ENCODE data around the gene OR52E2. TPM values are rescaled to one million over a fixed set of nuclear protein-coding genes. Genes with fewer than 3 reads are reported as not detected.

Gene OR52E2
- total RNA-seq, 2 donors from 2014 or later: not detected

GRCh38 chr11:5046754-5047330, 12.6 kb downstream of the OR52E2 start:
- Mint-ChIP-seq H3K27ac (no peak overlapping the region), H3K4me3 (no peak overlapping the region), H3K9me3 (peaks cover 4% of the 10 kb centered on the region), H3K27me3 (peaks cover 0 to 7% of the 10 kb centered on the region in 2 donors), H3K36me3 (no peaks in the 10 kb centered on the region), H3K4me1 (ENCODE audit: low read depth in 2 of 2) (no peaks in the 10 kb centered on the region)
- ATAC-seq (no peak), DNase-seq (ENCODE audit: low spot score) (no peak)

- no peak for DNase-seq (ENCODE audit: low spot score)
- Mint-ChIP-seq H3K36me3 (no peaks in the 10 kb centered on the region), H3K4me1 (ENCODE audit: low read depth in 2 of 2) (no peaks in the 10 kb centered on the region), H3K9me3 (peaks cover 4% of the 10 kb centered on the region), H3K27ac (no peak within 1 kb of the TSS), H3K4me3 (no peak within 1 kb of the TSS), H3K27me3 (peaks cover 0 to 7% of the 10 kb centered on the region in 2 donors)
- ATAC-seq: no peak
Observed at GRCh38 chr11:5046226-5046625, 13.2 kb downstream of the OR52E2 start, which contains the start of gene OR52J3. TSS of gene OR52J3 (plus strand) at chr11:5046526. CDS start at chr11:5046526, 0 bp downstream.

GRCh38 chr11:5043380-5043779, 16.0 kb downstream of the OR52E2 start:
- H3K4me3 Mint-ChIP-seq: no peak overlapping the region
- H3K27me3 Mint-ChIP-seq: no peaks in the 10 kb centered on the region
- ATAC-seq (no peak), DNase-seq (ENCODE audit: low spot score) (no peak)
- H3K9me3 Mint-ChIP-seq: peaks cover 4% of the 10 kb centered on the region
- H3K27ac Mint-ChIP-seq: no peak overlapping the region
- H3K4me1 Mint-ChIP-seq (ENCODE audit: low read depth in 2 of 2): no peaks in the 10 kb centered on the region
- no peaks in the 10 kb centered on the region for H3K36me3 Mint-ChIP-seq

GRCh38 chr11:5042091-5042490, 17.3 kb downstream of the OR52E2 start:
- H3K36me3 Mint-ChIP-seq: no peaks in the 10 kb centered on the region
- peaks cover 8% of the 10 kb centered on the region for H3K9me3 Mint-ChIP-seq

GRCh38 chr11:5040876-5041275, 18.6 kb downstream of the OR52E2 start:
- H3K4me1 Mint-ChIP-seq (ENCODE audit: low read depth in 2 of 2): no peaks in the 10 kb centered on the region
- ATAC-seq: no peak
- no peaks in the 10 kb centered on the region for H3K27me3 Mint-ChIP-seq

More at GRCh38 chr11:5042091-5042490, 17.3 kb downstream of the OR52E2 start:
- H3K4me3 Mint-ChIP-seq: no peak overlapping the region
- H3K27me3 Mint-ChIP-seq: no peaks in the 10 kb centered on the region
- ATAC-seq: no peak
- DNase-seq (ENCODE audit: low spot score): no peak
- no peak overlapping the region for H3K27ac Mint-ChIP-seq
- H3K4me1 Mint-ChIP-seq (ENCODE audit: low read depth in 2 of 2): no peaks in the 10 kb centered on the region

GRCh38 chr11:5038341-5038740, 21.1 kb downstream of the OR52E2 start:
- H3K9me3 Mint-ChIP-seq: peaks cover 8% of the 10 kb centered on the region

More at GRCh38 chr11:5040876-5041275, 18.6 kb downstream of the OR52E2 start:
- H3K9me3 Mint-ChIP-seq: peaks cover 8% of the 10 kb centered on the region
- H3K27ac Mint-ChIP-seq: no peak overlapping the region
- no peak for DNase-seq (ENCODE audit: low spot score)
- no peaks in the 10 kb centered on the region for H3K36me3 Mint-ChIP-seq
- H3K4me3 Mint-ChIP-seq: no peak overlapping the region

GRCh38 chr11:5037926-5038325, 21.5 kb downstream of the OR52E2 start:
- Mint-ChIP-seq H3K27me3 (no peaks in the 10 kb centered on the region), H3K36me3 (no peaks in the 10 kb centered on the region), H3K4me1 (ENCODE audit: low read depth in 2 of 2) (no peaks in the 10 kb centered on the region), H3K27ac (no peak overlapping the region), H3K4me3 (no peak overlapping the region), H3K9me3 (peaks cover 8% of the 10 kb centered on the region)
- no peak for DNase-seq (ENCODE audit: low spot score)
- ATAC-seq: no peak

More at GRCh38 chr11:5038341-5038740, 21.1 kb downstream of the OR52E2 start:
- H3K27ac Mint-ChIP-seq: no peak overlapping the region
- no peaks in the 10 kb centered on the region for H3K27me3 Mint-ChIP-seq
- no peak overlapping the region for H3K4me3 Mint-ChIP-seq
- ATAC-seq (no peak), DNase-seq (ENCODE audit: low spot score) (no peak)
- no peaks in the 10 kb centered on the region for H3K4me1 Mint-ChIP-seq (ENCODE audit: low read depth in 2 of 2)
- H3K36me3 Mint-ChIP-seq: no peaks in the 10 kb centered on the region

- H3K27ac Mint-ChIP-seq: no peak overlapping the region
- H3K4me3 Mint-ChIP-seq: no peak overlapping the region
- H3K27me3 Mint-ChIP-seq: no peaks in the 10 kb centered on the region
- H3K4me1 Mint-ChIP-seq (ENCODE audit: low read depth in 2 of 2): no peaks in the 10 kb centered on the region
- ATAC-seq: no peak
- DNase-seq (ENCODE audit: low spot score): no peak
- peaks cover 4% of the 10 kb centered on the region for H3K9me3 Mint-ChIP-seq
- no peaks in the 10 kb centered on the region for H3K36me3 Mint-ChIP-seq
Observed at GRCh38 chr11:5036669-5037068, 22.8 kb downstream of the OR52E2 start.

GRCh38 chr11:5021996-5022395, 37.4 kb downstream of the OR52E2 start:
- H3K27me3 Mint-ChIP-seq: no peaks in the 10 kb centered on the region
- ATAC-seq (no peak), DNase-seq (ENCODE audit: low spot score) (no peak)
- peaks cover 21% of the 10 kb centered on the region for H3K9me3 Mint-ChIP-seq
- H3K36me3 Mint-ChIP-seq: peaks cover 6% of the 10 kb centered on the region
- H3K4me1 Mint-ChIP-seq (ENCODE audit: low read depth in 2 of 2): no peaks in the 10 kb centered on the region
- H3K4me3 Mint-ChIP-seq: no peak overlapping the region
- no peak overlapping the region for H3K27ac Mint-ChIP-seq

GRCh38 chr11:5013012-5013411, 46.4 kb downstream of the OR52E2 start:
- Mint-ChIP-seq H3K27me3 (no peaks in the 10 kb centered on the region), H3K4me3 (no peak overlapping the region), H3K4me1 (ENCODE audit: low read depth in 2 of 2) (no peaks in the 10 kb centered on the region), H3K36me3 (no peaks in the 10 kb centered on the region), H3K27ac (no peak overlapping the region), H3K9me3 (no peaks in the 10 kb centered on the region)
- ATAC-seq (no peak), DNase-seq (ENCODE audit: low spot score) (no peak)

- Mint-ChIP-seq H3K4me3 (no peak overlapping the region), H3K36me3 (no peaks in the 10 kb centered on the region), H3K27ac (no peak overlapping the region), H3K9me3 (no peaks in the 10 kb centered on the region), H3K27me3 (no peaks in the 10 kb centered on the region), H3K4me1 (ENCODE audit: low read depth in 2 of 2) (no peaks in the 10 kb centered on the region)
- no peak for DNase-seq (ENCODE audit: low spot score)
- ATAC-seq: no peak
Observed at GRCh38 chr11:5011254-5011653, 48.2 kb downstream of the OR52E2 start.

Other genes starting within 250 kb of the OR52E2 start
- not detected for gene OR51F2, start 238.3 kb downstream of the OR52E2 start, total RNA-seq
- gene OR51S1, start 210.4 kb downstream of the OR52E2 start, total RNA-seq: not detected
- not detected for gene OR51T1, start 177.7 kb downstream of the OR52E2 start, total RNA-seq
- gene OR51A7, start 155.8 kb downstream of the OR52E2 start, total RNA-seq: not detected
- not detected for gene OR51G2, start 140.3 kb downstream of the OR52E2 start, total RNA-seq
- not detected for gene OR51G1, start 135.3 kb downstream of the OR52E2 start, total RNA-seq
- not detected for gene OR51A4, start 112.0 kb downstream of the OR52E2 start, total RNA-seq
- not detected for gene OR51A2, start 103.9 kb downstream of the OR52E2 start, total RNA-seq
- gene OR51L1, start 64.8 kb downstream of the OR52E2 start, total RNA-seq: not detected
- gene OR52J3, start 13.1 kb downstream of the OR52E2 start, total RNA-seq: not detected
- not detected for gene OR52E1, start 9.9 kb upstream of the OR52E2 start, total RNA-seq
- gene OR52A5, start 78.7 kb upstream of the OR52E2 start, total RNA-seq: not detected
- gene OR52A1, start 95.1 kb upstream of the OR52E2 start, total RNA-seq: not detected
- not detected for gene OR51V1, start 141.1 kb upstream of the OR52E2 start, total RNA-seq
- gene HBB, start 167.4 kb upstream of the OR52E2 start, total RNA-seq: not detected
- not detected for gene HBD, start 174.9 kb upstream of the OR52E2 start, total RNA-seq
- not detected for gene HBG1, start 190.2 kb upstream of the OR52E2 start, total RNA-seq
- gene HBG2, start 195.2 kb upstream of the OR52E2 start, total RNA-seq: not detected
- not detected for gene HBE1, start 210.3 kb upstream of the OR52E2 start, total RNA-seq
- gene OR51B4, start 242.3 kb upstream of the OR52E2 start, total RNA-seq: not detected

Measured in natural killer cell treated with Interleukin-12 subunit alpha and Interleukin-12 subunit beta and Interleukin-15 and Interleukin-18, amount 100 ng/mL, for 72 hours (primary cell).